K562 (cell line): ENCODE results near the gene ZNF575. TPM values are rescaled to one million over a fixed set of nuclear protein-coding genes. Genes with fewer than 3 reads are reported as not detected.

ENCODE experiments used
- ATAC-seq: fragments of 200-7000 bp; cut with Tn5 transposase; 3 replicates; pipeline ENCODE4 v1.9.1; 2020; ENCODE audit warnings: moderate library complexity
- BruUV-seq: library from RNA; stranded (reverse); fragments of 400-500 nt; replicated peaks from 2 replicates; lab custom pipeline; 2021; lab: Mats Ljungman, UMichigan
- CTCF ChIA-PET: fragments of 300-600 bp; formaldehyde crosslinking; extraction: SDS; loops from one replicate; lab custom pipeline; 2021; ENCODE audit warnings: low intra/inter-chr PET ratio; lab: Yijun Ruan, JAX
- POLR2A ChIA-PET: fragments of 300-600, 350-650 bp; sonication (Branson Sonifier 250); formaldehyde crosslinking; extraction: SDS; loops from one replicate; lab custom pipeline; 2021; ENCODE audit warnings: antibody characterized with exemption, inconsistent platforms; lab: Yijun Ruan, JAX
- DNase-seq, 4 experiments: peaks; one replicate each; pipeline versions ENCODE4 v3.0.0 to v3.0.0-alpha.2; 2011 to 2018; ENCODE audit warnings: low spot score in 3 of 4, mixed read lengths in 3 of 4; ENCODE audit errors: extremely low read depth in 1 of 4
- FAIRE-seq: peaks from 2 replicates; lab custom pipeline; 2011; peaks lifted over from hg19 to GRCh38; lab: Jason Lieb, UNC
- H2AFZ ChIP-seq: 2 replicates; pipeline ENCODE4 v1.6.0; 2011; ENCODE audit warnings: low read depth, low read length, control low read depth, inconsistent platforms
- H3K27ac ChIP-seq: fragments of 200-600 bp; 3 replicates; pipeline ENCODE4 v1.8.0; 2011; ENCODE audit warnings: low read depth, mild to moderate bottlenecking, control low read depth, inconsistent platforms, low read length, moderate library complexity, mixed read lengths; ENCODE audit errors: extremely low read depth
- H3K27me3 ChIP-seq, 2 experiments: fragments of 300-600 bp in 1 of 2; 2 replicates in 1 of 2; 3 replicates in 1 of 2; pipeline versions ENCODE4 v1.6.0 to v1.8.0; 2011; ENCODE audit warnings: inconsistent platforms in 2 of 2, low read length in 2 of 2, mild to moderate bottlenecking in 1 of 2, mixed read lengths in 1 of 2, moderate library complexity in 1 of 2; ENCODE audit not compliant: control insufficient read depth in 2 of 2, insufficient read depth in 2 of 2
- H3K36me3 ChIP-seq: fragments of 300-600 bp; 3 replicates; pipeline ENCODE4 v1.8.0; 2011; ENCODE audit warnings: mild to moderate bottlenecking, low read length, inconsistent platforms; ENCODE audit not compliant: control insufficient read depth, insufficient read depth
- H3K4me1 ChIP-seq, 2 experiments: fragments of 200-600 bp in 1 of 2; replicated peaks in 1 of 2; 2 replicates in 1 of 2; 3 replicates in 1 of 2; pipeline versions ENCODE4 v1.5.1 to v1.8.0; 2011; ENCODE audit warnings: inconsistent platforms in 2 of 2, low read length in 2 of 2, mild to moderate bottlenecking in 1 of 2, mixed read lengths in 1 of 2, moderate library complexity in 1 of 2; ENCODE audit not compliant: control insufficient read depth in 2 of 2, insufficient read depth in 2 of 2
- H3K4me2 ChIP-seq: 2 replicates; pipeline ENCODE4 v1.6.1; 2011; ENCODE audit warnings: low read length, control low read depth, inconsistent platforms, mixed read lengths; ENCODE audit not compliant: insufficient read depth
- H3K4me3 ChIP-seq: fragments of 200-600 bp; sonication (generic), shearing (Covaris generic); 2 replicates; pipeline ENCODE4 v1.5.1; 2016; ENCODE audit warnings: control low read depth, inconsistent platforms
- H3K79me2 ChIP-seq: fragments of 200-600 bp; 3 replicates; pipeline ENCODE4 v1.8.0; 2011; ENCODE audit warnings: low read length, inconsistent platforms; ENCODE audit not compliant: control insufficient read depth, insufficient read depth
- H3K9ac ChIP-seq, 2 experiments: 2 replicates each; pipeline versions ENCODE4 v1.6.0 to v1.6.1; 2011; ENCODE audit warnings: low read depth in 2 of 2, low read length in 2 of 2, control low read depth in 1 of 2, inconsistent platforms in 1 of 2, mild to moderate bottlenecking in 1 of 2, mixed read lengths in 1 of 2; ENCODE audit not compliant: insufficient read depth in 1 of 2
- H3K9me1 ChIP-seq: one replicate; pipeline ENCODE4 v1.6.0; 2011; ENCODE audit warnings: inconsistent platforms, mild to moderate bottlenecking, low read length, moderate library complexity; ENCODE audit not compliant: control insufficient read depth, insufficient read depth
- H3K9me3 ChIP-seq: replicated peaks from 2 replicates; pipeline ENCODE4 v1.5.1; 2011; ENCODE audit warnings: low read depth, low read length, inconsistent platforms; ENCODE audit not compliant: control insufficient read depth, insufficient read depth
- H4K20me1 ChIP-seq: replicated peaks from 2 replicates; pipeline ENCODE4 v1.6.1; 2011; ENCODE audit warnings: low read length, inconsistent platforms, mixed read lengths; ENCODE audit not compliant: control insufficient read depth, insufficient read depth
- CREB1 ChIP-seq, 2 experiments: sonication (generic) in 1 of 2; formaldehyde crosslinking in 1 of 2; IDR thresholded peaks; 2 replicates each; pipeline versions ENCODE4 v1.6.1 to v1.8.0; 2012 to 2022; ENCODE audit warnings: inconsistent platforms in 1 of 2, mild to moderate bottlenecking in 1 of 2, missing genetic modification reagents in 1 of 2, moderate library complexity in 1 of 2
- HDAC3 ChIP-seq: fragments of 450-650 bp; IDR thresholded peaks from 2 replicates; pipeline ENCODE4 v1.6.1; 2018; ENCODE audit warnings: borderline replicate concordance, mild to moderate bottlenecking, moderate library complexity; ENCODE audit not compliant: partially characterized antibody
- KAT2B ChIP-seq: IDR thresholded peaks from one replicate; pipeline ENCODE4 v1.6.1; 2012; ENCODE audit warnings: low read depth, mild to moderate bottlenecking, control low read depth, inconsistent platforms, low read length, moderate library complexity
- MBD2 ChIP-seq: sonication (generic); IDR thresholded peaks from 2 replicates; pipeline ENCODE4 v1.6.1; 2016; ENCODE audit warnings: low read depth, borderline replicate concordance
- OTX1 ChIP-seq: fragments of 450-650 bp; formaldehyde crosslinking; IDR thresholded peaks from 2 replicates; pipeline ENCODE4 v1.4.0; 2022; ENCODE audit warnings: mild to moderate bottlenecking
- POLR3A ChIP-seq: IDR thresholded peaks from 2 replicates; pipeline ENCODE4 v1.6.1; 2011; ENCODE audit warnings: borderline replicate concordance, mild to moderate bottlenecking, moderate library complexity; ENCODE audit not compliant: insufficient read length, insufficient read depth; ENCODE audit errors: extremely low read depth
- RNF219 ChIP-seq: fragments of 250-450 bp; sonication (Bioruptor Pico); IDR thresholded peaks from 2 replicates; pipeline ENCODE4 v1.5.0; 2022; ENCODE audit warnings: mild to moderate bottlenecking
- SMARCA4 ChIP-seq: fragments of 450-650 bp; IDR thresholded peaks from 2 replicates; pipeline ENCODE4 v1.6.1; 2016
- SMARCA5 ChIP-seq: fragments of 450-650 bp; IDR thresholded peaks from 2 replicates; pipeline ENCODE4 v1.6.1; 2016
- SREBF1 ChIP-seq: fragments of 150-350 bp; IDR thresholded peaks from 2 replicates; pipeline ENCODE4 v1.6.1; 2014; ENCODE audit warnings: antibody characterized with exemption, low read depth, low read length, borderline replicate concordance
- XRCC3 ChIP-seq: fragments of 450-650 bp; IDR thresholded peaks from 2 replicates; pipeline ENCODE4 v1.6.1; 2017; ENCODE audit warnings: mild to moderate bottlenecking, moderate library complexity
- ZFP36 ChIP-seq: fragments of 150-350 bp; IDR thresholded peaks from 2 replicates; pipeline ENCODE4 v1.6.1; 2018; ENCODE audit warnings: low read length, low read depth; ENCODE audit not compliant: partially characterized antibody
- ZNF212 ChIP-seq: fragments of 450-650 bp; formaldehyde crosslinking; IDR thresholded peaks from 2 replicates; pipeline ENCODE4 v1.4.0; 2020; ENCODE audit warnings: mild to moderate bottlenecking
- ZNF277 ChIP-seq: fragments of 250-450 bp; sonication (Bioruptor Pico); IDR thresholded peaks from 2 replicates; pipeline ENCODE4 v1.8.0; 2022; ENCODE audit warnings: inconsistent platforms, mild to moderate bottlenecking, moderate library complexity, borderline replicate concordance
- ZNF668 ChIP-seq: fragments of 250-450 bp; sonication (Bioruptor Pico); IDR thresholded peaks from 2 replicates; pipeline ENCODE4 v1.8.0; 2022; ENCODE audit warnings: mild to moderate bottlenecking, inconsistent platforms
- WGBS: fragments of 100-300 bp; shearing (Covaris generic); methylation state at CpG from one replicate; pipeline ENCODE4 v1.1.6; 2016; ENCODE audit warnings: low coverage, mixed read lengths; ENCODE audit not compliant: insufficient coverage; ENCODE audit errors: missing lambda C conversion rate; 5-methylcytosine and 5-hydroxymethylcytosine counted together
- in situ Hi-C: fragments of 300-500 bp; cut with MboI; formaldehyde crosslinking; loops from 4 replicates; pipeline ENCODE4 v1.15.0; 2018; ENCODE audit warnings: inconsistent platforms, mixed read lengths
- intact Hi-C: fragments of 100-400 bp; cut with micrococcal nuclease; formaldehyde crosslinking; loops from 2 replicates; pipeline ENCODE4 v1.14.2; 2022
- polyA plus RNA-seq, 8 experiments: library from polyadenylated mRNA; depleted of rRNA in 4 of 8; stranded (reverse) in 5 of 8; unstranded in 3 of 8; fragments of >200 nt; fragmentation: Nextera tagmentation in 2 of 8; fragmentation: Illumina TruSeq in 1 of 8; extraction: Ambion mirVana in 2 of 8; extraction: Trizol in 1 of 8; gene quantifications; 2 replicates each; pipeline versions ENCODE4 v1.2.1 to v1.2.3, GENCODE V29; 2011 to 2014; ENCODE audit warnings: inconsistent platforms in 1 of 8, missing spikeins in 1 of 8
- total RNA-seq, 7 experiments: library from RNA; depleted of rRNA in 6 of 7; stranded (reverse); fragments of >200 nt in 6 of 7; fragmentation: Illumina TruSeq in 2 of 7; extraction: Trizol in 2 of 7; gene quantifications; 2 replicates each; pipeline versions ENCODE4 v1.2.1 to v1.2.3, GENCODE V29; 2011 to 2021; ENCODE audit warnings: low replicate concordance in 1 of 7

Gene ZNF575
- total and polyA plus RNA-seq, 9 of the 15 experiments (the other 6 are each of a cell fraction or from before 2014, with no cell fraction given), result 0.20 to 0.98 (median 0.32) TPM; not detected in 6

DNA sequence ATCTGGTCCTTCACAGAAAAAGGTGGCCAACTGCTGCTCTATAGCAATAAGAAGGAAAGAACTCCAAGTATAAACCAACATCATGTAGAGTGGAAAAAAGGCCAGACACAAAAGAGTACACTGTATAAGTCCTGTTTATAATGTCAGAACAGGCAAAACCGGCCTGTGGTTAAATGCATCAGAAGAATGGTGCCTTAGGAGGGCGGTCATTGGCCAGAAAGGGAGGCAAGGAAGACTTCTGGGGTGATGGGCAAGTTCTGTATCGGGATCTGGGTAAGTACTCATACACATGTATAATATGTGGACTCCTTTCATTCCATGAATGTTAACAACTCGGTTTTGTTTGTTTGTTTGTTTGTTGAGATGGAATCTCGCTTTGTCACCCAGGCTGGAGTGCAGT is 10.1 kb upstream of the ZNF575 start:
- WGBS, result 61% methylated on average over 5 of the region's 5 CpGs
- no peak overlapping the region for H3K9ac ChIP-seq
- H3K4me3 ChIP-seq, result no peak overlapping the region
- no peak overlapping the region for H3K27ac ChIP-seq
- no peak overlapping the region for H3K4me2 ChIP-seq
- H2AFZ ChIP-seq, result no peak overlapping the region
- no peaks in the 10 kb centered on the region for H3K36me3 ChIP-seq
- H4K20me1 ChIP-seq, result no peaks in the 10 kb centered on the region
- no peaks in the 10 kb centered on the region for H3K9me3 ChIP-seq
- ChIA-PET POLR2A (interaction anchor here (0.6 kb wide), 1 partner anchor 101 kb away, joined by 3 read pairs; no protein-coding TSS in a partner anchor), CTCF (interaction anchor here (0.6 kb wide), 1 partner anchor 125 kb away, joined by 3 read pairs; no protein-coding TSS in a partner anchor)
- peaks cover 3 to 28% of the 10 kb centered on the region in 2 experiments; a peak in 4 of 5 replicates for H3K4me1 ChIP-seq
- no peaks in the 10 kb centered on the region for H3K79me2 ChIP-seq
- FAIRE-seq (no peak), DNase-seq (no peak), ATAC-seq (no peak)
- in situ Hi-C loops (no loop called here), intact Hi-C loops (no loop called here)
- H3K9me1 ChIP-seq, result no peaks in the 10 kb centered on the region
- no peaks in the 10 kb centered on the region for H3K27me3 ChIP-seq
- no TSS peak for BruUV-seq
- TF ChIP-seq ZNF212 (CRISPR knock-in tag) (no peak), POLR3A (no peak), SREBF1 (no peak), CREB1 (IDR thresholded peaks at IDR 0.05) (no peak), CREB1 (CRISPR knock-in tag; IDR thresholded peaks at IDR 0.05) (no peak), ZNF668 (CRISPR knock-in tag) (no peak), SMARCA5 (no peak), HDAC3 (no peak), SMARCA4 (no peak), MBD2 (no peak), OTX1 (CRISPR knock-in tag) (no peak), ZFP36 (no peak), ZNF277 (no peak), XRCC3 (no peak), RNF219 (CRISPR knock-in tag) (no peak), KAT2B (no peak)
